KMS-11 (cell line): ENCODE results near the gene HOXA3.

Experiments
- H2AFZ ChIP-seq: fragments of 200-600 bp; sonication (generic); 2 replicates; pipeline ENCODE4 v1.6.1; 2016; ENCODE audit warnings: antibody characterized with exemption, mixed run types, low read depth
- H3K27ac ChIP-seq: fragments of 200-600 bp; sonication (generic); 2 replicates; pipeline ENCODE4 v1.6.1; 2016; ENCODE audit warnings: mild to moderate bottlenecking, mixed run types
- H3K27me3 ChIP-seq: fragments of 200-600 bp; sonication (generic); 2 replicates; pipeline ENCODE4 v1.6.1; 2017; ENCODE audit warnings: mild to moderate bottlenecking, low read depth, mixed run types, moderate library complexity; ENCODE audit not compliant: insufficient read depth
- H3K36me3 ChIP-seq: fragments of 200-600 bp; sonication (generic); 2 replicates; pipeline ENCODE4 v1.6.1; 2017; ENCODE audit warnings: mild to moderate bottlenecking, mixed run types; ENCODE audit not compliant: insufficient read depth
- H3K4me1 ChIP-seq: fragments of 200-600 bp; sonication (generic); 2 replicates; pipeline ENCODE4 v1.6.1; 2016; ENCODE audit warnings: mild to moderate bottlenecking, low read depth, mixed run types; ENCODE audit not compliant: poor library complexity, severe bottlenecking
- H3K4me2 ChIP-seq: fragments of 200-600 bp; sonication (generic); 2 replicates; pipeline ENCODE4 v1.7.0; 2016; ENCODE audit warnings: mild to moderate bottlenecking, mixed run types
- H3K4me3 ChIP-seq: fragments of 200-600 bp; sonication (generic); IDR thresholded peaks from 2 replicates; pipeline ENCODE4 v1.6.1; 2017; ENCODE audit warnings: low read depth, low read length, mixed read lengths; ENCODE audit not compliant: insufficient read depth
- H3K79me2 ChIP-seq: fragments of 200-600 bp; sonication (generic); 2 replicates; pipeline ENCODE4 v1.6.1; 2016; ENCODE audit warnings: low read depth, mixed run types; ENCODE audit not compliant: insufficient read depth
- H3K9ac ChIP-seq: fragments of 200-600 bp; sonication (generic); 2 replicates; pipeline ENCODE4 v1.6.1; 2016; ENCODE audit warnings: mild to moderate bottlenecking, mixed run types
- H4K20me1 ChIP-seq: fragments of 200-600 bp; sonication (generic); 2 replicates; pipeline ENCODE4 v1.6.1; 2016; ENCODE audit warnings: mild to moderate bottlenecking, mixed run types; ENCODE audit not compliant: insufficient read depth
- CTCF ChIP-seq: fragments of 200-600 bp; sonication (generic); conservative IDR thresholded peaks from 2 replicates; pipeline ENCODE4 v1.6.1; 2017; ENCODE audit warnings: low read depth, mild to moderate bottlenecking, antibody characterized with exemption, low read length, moderate library complexity, mixed read lengths

Gene HOXA3

GRCh38 chr7:27138985-27139333 is 13.4 kb downstream of the HOXA3 start:
- Histone ChIP-seq H2AFZ (no peak overlapping the region), H3K79me2 (no peaks in the 10 kb centered on the region), H3K27ac (no peak overlapping the region), H3K4me2 (no peak overlapping the region), H3K27me3 (no peaks in the 10 kb centered on the region), H3K4me1 (peaks cover 18% of the 10 kb centered on the region), H3K36me3 (no peaks in the 10 kb centered on the region), H3K9ac (no peak overlapping the region), H3K4me3 (no peak overlapping the region), H4K20me1 (no peaks in the 10 kb centered on the region)
- TF ChIP-seq CTCF: no peak

- H2AFZ ChIP-seq: no peak overlapping the region
- no peak for TF ChIP-seq CTCF
- no peaks in the 10 kb centered on the region for H3K36me3 ChIP-seq
- H3K4me2 ChIP-seq: no peak overlapping the region
- no peaks in the 10 kb centered on the region for H3K79me2 ChIP-seq
- H4K20me1 ChIP-seq: no peaks in the 10 kb centered on the region
- peaks cover 23% of the 10 kb centered on the region for H3K4me1 ChIP-seq
- H3K27me3 ChIP-seq: no peaks in the 10 kb centered on the region
- no peak overlapping the region for H3K9ac ChIP-seq
- no peak overlapping the region for H3K27ac ChIP-seq
- H3K4me3 ChIP-seq: no peak overlapping the region
Measured at GRCh38 chr7:27138472-27138871, 13.9 kb downstream of the HOXA3 start.

- Histone ChIP-seq H3K4me1 (peaks cover 25% of the 10 kb centered on the region), H4K20me1 (no peaks in the 10 kb centered on the region), H3K9ac (no peak overlapping the region), H3K27me3 (no peaks in the 10 kb centered on the region), H3K27ac (no peak overlapping the region), H2AFZ (no peak overlapping the region), H3K4me3 (no peak overlapping the region), H3K4me2 (no peak overlapping the region), H3K36me3 (no peaks in the 10 kb centered on the region), H3K79me2 (no peaks in the 10 kb centered on the region)
- no peak for TF ChIP-seq CTCF
Measured at GRCh38 chr7:27137640-27138315, 14.6 kb downstream of the HOXA3 start.

DNA sequence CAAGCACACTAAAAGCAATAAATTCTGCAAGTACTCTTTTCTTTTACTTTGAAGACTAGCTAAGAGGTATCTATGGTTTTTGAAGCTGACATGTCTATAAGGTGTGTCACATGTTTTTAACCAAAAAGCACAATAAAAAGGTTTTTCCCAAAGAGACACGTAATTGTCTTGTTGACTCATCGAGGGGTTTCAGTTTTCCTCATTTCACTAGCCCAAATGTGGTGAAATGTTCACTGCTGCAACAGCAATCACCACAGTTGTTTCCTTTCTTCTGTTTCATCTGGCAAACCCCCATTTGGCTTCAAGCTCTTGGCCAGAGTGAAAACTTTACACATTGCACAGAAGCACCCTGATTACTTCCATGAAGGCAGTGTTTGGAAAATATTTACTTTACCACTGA is 18.0 kb downstream of the HOXA3 start:
- no peak overlapping the region for H2AFZ ChIP-seq
- no peaks in the 10 kb centered on the region for H4K20me1 ChIP-seq
- no peak overlapping the region for H3K4me3 ChIP-seq
- peaks cover 34% of the 10 kb centered on the region for H3K4me1 ChIP-seq
- TF ChIP-seq CTCF: no peak
- no peak overlapping the region for H3K9ac ChIP-seq
- no peaks in the 10 kb centered on the region; the same call in 1 of the 2 replicates for H3K79me2 ChIP-seq
- no peaks in the 10 kb centered on the region for H3K27me3 ChIP-seq
- peak overlapping the region; percentile 12; the same call in 1 of the 2 replicates for H3K27ac ChIP-seq
- peak overlapping the region; percentile 52 for H3K4me2 ChIP-seq
- H3K36me3 ChIP-seq: no peaks in the 10 kb centered on the region
